Neural crest cell (in vitro differentiated cells): Measurements from ENCODE around the gene PLIN3. TPM values are rescaled to one million over a fixed set of nuclear protein-coding genes. Genes with fewer than 3 reads are reported as not detected.
"Not testable (repeated sequence)": the region's sequence is repeated elsewhere in the genome, so short reads cannot be mapped to it uniquely, and the experiment has no call there.

Experiments
- DNase-seq: peaks from one replicate; pipeline ENCODE4 v3.0.0; 2021; ENCODE audit warnings: low read depth, mixed read lengths, low spot score
- H3K27ac Mint-ChIP-seq: one replicate; pipeline ENCODE4 v1.8.0; 2021; ENCODE audit warnings: mild to moderate bottlenecking, mixed read lengths; ENCODE audit not compliant: unreplicated experiment
- H3K27me3 Mint-ChIP-seq: 2 replicates; pipeline ENCODE4 v1.8.0; 2021; ENCODE audit warnings: low read depth, mild to moderate bottlenecking, mixed read lengths
- H3K36me3 Mint-ChIP-seq: 2 replicates; pipeline ENCODE4 v1.8.0; 2021; ENCODE audit warnings: low read depth, mild to moderate bottlenecking, mixed read lengths
- H3K4me1 Mint-ChIP-seq: 2 replicates; pipeline ENCODE4 v1.8.0; 2021; ENCODE audit warnings: mixed read lengths
- H3K4me3 Mint-ChIP-seq: one replicate; pipeline ENCODE4 v1.8.0; 2021; ENCODE audit warnings: mild to moderate bottlenecking, mixed read lengths
- H3K9me3 Mint-ChIP-seq: 2 replicates; pipeline ENCODE4 v1.8.0; 2021; ENCODE audit warnings: mixed read lengths
- total RNA-seq: library from RNA; stranded (reverse); gene quantifications from 2 replicates; pipeline ENCODE4 v1.2.1, GENCODE V29; 2021
- TF ChIP-seq, protein P1 (sequence below): fragments of 200-600 bp; sonication (generic); conservative IDR thresholded peaks from 2 replicates; pipeline ENCODE4 v1.5.0; 2021; ENCODE audit warnings: antibody characterized with exemption, mild to moderate bottlenecking

Gene PLIN3
- total RNA-seq, 1 donor from 2014 or later, result 42.4 TPM

DNA sequence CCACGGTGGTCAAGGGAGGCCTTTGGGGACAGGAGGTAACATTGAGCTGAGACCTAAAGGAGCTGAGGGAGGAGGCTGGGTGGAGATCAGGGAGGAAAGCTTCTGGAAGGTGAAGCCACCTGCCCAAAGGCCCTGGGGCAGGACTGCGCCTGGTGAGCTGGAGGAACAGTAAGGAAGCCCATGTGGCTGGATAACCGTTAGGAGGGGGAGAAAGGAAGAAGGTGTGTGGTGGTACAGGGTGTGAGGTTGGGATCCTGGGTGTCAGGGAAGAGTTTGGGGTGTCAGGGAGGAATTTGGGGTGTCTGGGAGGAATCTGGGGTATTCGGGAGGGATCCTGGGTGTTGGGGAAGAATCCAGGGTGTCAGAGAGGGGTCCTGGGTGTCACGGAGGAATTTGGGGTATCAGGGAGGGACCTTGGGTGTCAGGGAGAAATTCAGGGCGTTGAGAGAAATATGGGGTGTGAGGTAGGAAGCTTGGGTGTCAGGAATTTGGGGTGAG lies 36.6 kb downstream of the PLIN3 start:
- peaks cover 7% of the 10 kb centered on the region for H3K4me1 Mint-ChIP-seq
- H3K9me3 Mint-ChIP-seq, result no peaks in the 10 kb centered on the region
- H3K27me3 Mint-ChIP-seq, result peaks cover 23% of the 10 kb centered on the region
- H3K4me3 Mint-ChIP-seq, result peak overlapping the region; percentile 66
- H3K27ac Mint-ChIP-seq, result no peak overlapping the region
- no peak for DNase-seq
- H3K36me3 Mint-ChIP-seq, result no peaks in the 10 kb centered on the region
- TF ChIP-seq, protein P1, sequence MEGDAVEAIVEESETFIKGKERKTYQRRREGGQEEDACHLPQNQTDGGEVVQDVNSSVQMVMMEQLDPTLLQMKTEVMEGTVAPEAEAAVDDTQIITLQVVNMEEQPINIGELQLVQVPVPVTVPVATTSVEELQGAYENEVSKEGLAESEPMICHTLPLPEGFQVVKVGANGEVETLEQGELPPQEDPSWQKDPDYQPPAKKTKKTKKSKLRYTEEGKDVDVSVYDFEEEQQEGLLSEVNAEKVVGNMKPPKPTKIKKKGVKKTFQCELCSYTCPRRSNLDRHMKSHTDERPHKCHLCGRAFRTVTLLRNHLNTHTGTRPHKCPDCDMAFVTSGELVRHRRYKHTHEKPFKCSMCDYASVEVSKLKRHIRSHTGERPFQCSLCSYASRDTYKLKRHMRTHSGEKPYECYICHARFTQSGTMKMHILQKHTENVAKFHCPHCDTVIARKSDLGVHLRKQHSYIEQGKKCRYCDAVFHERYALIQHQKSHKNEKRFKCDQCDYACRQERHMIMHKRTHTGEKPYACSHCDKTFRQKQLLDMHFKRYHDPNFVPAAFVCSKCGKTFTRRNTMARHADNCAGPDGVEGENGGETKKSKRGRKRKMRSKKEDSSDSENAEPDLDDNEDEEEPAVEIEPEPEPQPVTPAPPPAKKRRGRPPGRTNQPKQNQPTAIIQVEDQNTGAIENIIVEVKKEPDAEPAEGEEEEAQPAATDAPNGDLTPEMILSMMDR, result no peak

GRCh38 chr19:4830332-4830731 lies 37.1 kb downstream of the PLIN3 start:
- H3K4me1 Mint-ChIP-seq, result peaks cover 7% of the 10 kb centered on the region
- peaks cover 23% of the 10 kb centered on the region for H3K27me3 Mint-ChIP-seq
- TF ChIP-seq, protein P1, result no peak
- peak overlapping the region; percentile 66 for H3K4me3 Mint-ChIP-seq
- H3K27ac Mint-ChIP-seq, result no peak overlapping the region
- H3K9me3 Mint-ChIP-seq, result no peaks in the 10 kb centered on the region
- DNase-seq, result no peak
- H3K36me3 Mint-ChIP-seq, result no peaks in the 10 kb centered on the region

GRCh38 chr19:4829001-4829712 lies 38.3 kb downstream of the PLIN3 start:
- Mint-ChIP-seq H3K27me3 (peaks cover 23% of the 10 kb centered on the region), H3K9me3 (no peaks in the 10 kb centered on the region), H3K27ac (no peak overlapping the region), H3K4me3 (peak overlapping the region; percentile 56), H3K4me1 (peaks cover 7% of the 10 kb centered on the region), H3K36me3 (no peaks in the 10 kb centered on the region)
- no peak for DNase-seq
- TF ChIP-seq, protein P1, result no peak

GRCh38 chr19:4823577-4823976 lies 43.9 kb downstream of the PLIN3 start:
- no peaks in the 10 kb centered on the region for H3K27me3 Mint-ChIP-seq
- H3K4me3 Mint-ChIP-seq, result no peak overlapping the region
- DNase-seq, result no peak
- no peaks in the 10 kb centered on the region for H3K36me3 Mint-ChIP-seq
- no peak overlapping the region for H3K27ac Mint-ChIP-seq
- no peaks in the 10 kb centered on the region for H3K9me3 Mint-ChIP-seq
- no peaks in the 10 kb centered on the region for H3K4me1 Mint-ChIP-seq
- TF ChIP-seq, protein P1, result no peak

DNA sequence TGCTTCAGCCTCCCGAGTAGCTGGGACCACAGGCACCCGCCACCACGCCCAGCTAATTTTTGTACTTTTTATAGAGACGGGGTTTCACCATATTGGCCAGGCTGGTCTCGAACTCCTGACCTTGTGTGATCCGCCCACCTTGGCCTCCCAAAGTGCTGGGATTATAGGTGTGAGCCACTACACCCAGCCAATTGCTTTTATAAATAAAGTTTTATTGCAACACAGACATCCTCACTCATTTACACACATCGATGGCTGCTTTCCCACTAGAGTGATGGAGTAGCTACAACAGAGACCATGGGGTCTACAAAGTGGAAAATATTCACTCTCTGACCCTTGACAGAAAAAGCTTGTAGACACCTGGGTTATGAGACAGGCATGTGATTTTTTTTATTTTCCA lies 45.1 kb downstream of the PLIN3 start:
- not testable (repeated sequence) for DNase-seq, H3K4me1 Mint-ChIP-seq, H3K27ac Mint-ChIP-seq, H3K9me3 Mint-ChIP-seq, H3K4me3 Mint-ChIP-seq, H3K36me3 Mint-ChIP-seq, H3K27me3 Mint-ChIP-seq

DNA sequence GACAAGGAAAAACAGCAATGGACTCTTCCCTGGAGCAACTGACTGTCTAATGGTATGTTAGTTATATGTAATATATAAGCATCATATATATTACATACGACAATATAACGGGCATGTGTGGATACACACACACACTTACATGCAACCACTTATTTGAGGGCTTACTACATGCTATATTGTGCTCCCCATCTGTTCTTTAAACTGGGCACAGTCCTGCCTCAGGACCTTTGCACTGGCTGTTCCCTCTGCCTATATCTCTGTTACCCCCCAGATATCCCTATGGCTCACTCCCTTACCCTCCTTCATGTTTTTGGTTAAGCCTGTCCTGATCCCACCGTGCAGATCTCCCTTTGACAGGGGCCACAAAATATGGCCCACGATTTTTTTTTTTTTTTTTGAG lies 46.2 kb downstream of the PLIN3 start:
- Mint-ChIP-seq H3K4me3 (no peak overlapping the region), H3K4me1 (no peaks in the 10 kb centered on the region), H3K27ac (no peak overlapping the region), H3K27me3 (no peaks in the 10 kb centered on the region), H3K9me3 (no peaks in the 10 kb centered on the region), H3K36me3 (no peaks in the 10 kb centered on the region)
- TF ChIP-seq, protein P1, result no peak
- no peak for DNase-seq
